Femur (tissue), 1 donor: ENCODE data around the gene PHKB.

Experiments
- DNase-seq: peaks from one replicate; pipeline ENCODE4 v3.0.0-alpha.2; 2017

The PHKB gene

DNA sequence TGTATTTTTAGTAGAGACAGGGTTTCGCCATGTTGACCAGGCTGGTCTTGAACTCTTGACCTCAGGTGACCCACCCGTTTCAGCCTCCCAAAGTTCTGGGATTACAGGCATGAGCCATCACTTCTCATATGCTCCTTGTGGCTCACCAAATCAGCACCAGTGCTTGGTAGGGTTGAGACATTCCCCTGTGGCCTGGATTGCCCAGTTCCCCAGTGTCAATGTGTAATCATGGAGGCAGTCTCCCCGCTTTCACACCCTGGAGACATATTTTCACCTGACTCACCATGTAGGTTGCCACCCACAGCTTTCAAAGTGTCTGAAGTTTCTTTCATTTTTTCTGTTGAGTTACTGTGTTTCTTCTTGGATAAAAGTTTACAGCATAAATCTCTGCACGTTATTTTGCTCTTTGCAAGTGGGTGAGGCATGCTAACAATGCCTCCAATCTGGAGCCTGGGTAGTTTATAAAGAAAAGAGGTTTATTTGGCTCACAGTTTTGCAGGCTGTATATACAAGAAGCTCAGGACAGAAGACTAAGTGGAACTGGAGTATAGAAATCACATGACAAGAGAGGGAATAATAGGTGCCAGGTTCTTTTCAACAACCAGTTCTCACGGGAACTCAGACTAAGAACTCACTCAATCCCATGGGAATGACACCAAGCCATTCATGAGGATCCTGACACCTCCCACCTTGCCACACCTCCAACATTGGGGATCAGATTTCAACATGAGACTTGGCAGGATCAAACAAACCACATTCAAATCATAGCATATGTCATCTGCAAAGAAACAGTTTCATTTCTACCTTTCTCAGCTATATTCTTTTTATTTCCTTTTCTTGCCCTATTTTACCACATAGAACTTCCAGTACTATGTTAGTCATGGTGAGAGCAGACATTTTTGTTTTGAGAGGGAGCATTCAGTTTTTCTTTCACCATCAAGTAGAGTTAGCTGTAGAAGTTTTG lies 113.2 kb downstream of the PHKB start:
- no peak for DNase-seq

DNA sequence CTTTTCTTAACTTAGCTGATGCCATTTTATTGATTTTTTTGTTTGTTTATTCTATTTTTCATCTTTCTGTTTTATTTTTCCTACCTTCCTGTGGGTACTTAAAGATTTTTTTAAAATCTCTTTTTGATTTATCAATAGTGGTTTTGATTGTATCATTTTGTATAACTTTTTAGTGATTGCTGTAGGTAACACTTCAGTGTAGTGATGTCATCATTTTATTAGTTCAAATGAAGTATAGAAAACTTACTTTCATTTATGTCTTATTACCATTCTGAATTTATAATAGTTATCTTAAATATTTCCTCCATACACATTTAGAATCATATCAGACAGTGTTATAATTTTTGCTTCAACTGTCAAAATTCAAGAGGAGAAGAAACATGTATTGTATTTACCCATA lies 115.9 kb downstream of the PHKB start:
- no peak for DNase-seq

DNA sequence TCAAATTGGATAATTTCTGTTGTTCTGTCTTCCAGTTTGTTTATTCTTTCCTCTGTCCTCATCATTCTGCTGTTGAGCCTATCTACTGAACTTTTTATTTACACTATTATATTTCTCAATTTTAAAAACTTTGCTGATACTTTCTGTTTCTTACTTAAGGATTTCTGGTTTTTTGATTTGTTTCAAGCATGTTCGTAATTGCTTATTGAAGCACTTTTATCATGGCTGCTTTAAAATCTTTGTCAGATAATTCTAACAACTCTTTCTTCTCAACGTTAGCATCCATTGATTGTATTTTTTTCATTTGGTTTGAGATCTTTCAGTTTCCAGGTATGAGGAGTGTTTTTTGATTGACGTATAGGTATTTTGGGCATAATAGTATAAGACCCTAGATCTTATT lies 116.9 kb downstream of the PHKB start:
- no peak for DNase-seq

DNA sequence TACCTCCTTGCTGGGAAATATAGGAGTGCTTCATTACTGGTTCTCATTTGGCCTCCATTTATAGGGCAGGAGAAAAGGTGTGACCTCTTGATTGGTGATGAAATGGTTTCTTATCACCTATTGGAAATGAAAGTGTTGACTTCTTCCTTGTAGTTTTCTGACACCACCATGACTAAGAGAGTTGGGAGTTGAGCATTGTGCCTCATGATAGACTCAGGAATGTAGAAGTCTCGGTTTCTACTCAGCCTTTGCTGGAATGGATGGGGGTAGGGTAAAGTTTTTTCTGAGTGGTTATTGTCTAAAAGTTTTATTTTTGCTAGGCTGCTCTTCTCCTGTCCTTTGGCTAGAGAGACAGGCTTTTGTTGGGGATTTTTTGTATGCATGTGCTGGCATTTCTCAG lies 117.4 kb downstream of the PHKB start:
- DNase-seq, result no peak

DNA sequence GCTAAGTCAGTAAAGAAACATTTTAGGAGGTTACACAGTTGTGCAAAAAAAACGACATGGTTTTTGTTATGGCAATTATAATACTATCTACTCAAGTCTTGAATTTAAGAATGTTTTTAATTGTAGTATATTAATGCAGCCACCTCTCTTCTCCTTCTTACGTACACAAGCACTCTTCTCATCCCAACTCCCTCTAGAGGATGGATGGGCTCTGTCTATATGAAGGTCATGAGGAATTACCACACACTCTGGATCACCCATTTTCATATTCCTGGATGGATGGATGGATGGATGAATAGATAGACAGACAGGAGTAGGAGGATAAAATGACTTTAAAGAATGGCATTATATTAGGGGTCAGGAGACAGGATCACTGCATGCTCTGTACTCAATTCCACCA lies 120.0 kb downstream of the PHKB start:
- DNase-seq, result no peak

DNA sequence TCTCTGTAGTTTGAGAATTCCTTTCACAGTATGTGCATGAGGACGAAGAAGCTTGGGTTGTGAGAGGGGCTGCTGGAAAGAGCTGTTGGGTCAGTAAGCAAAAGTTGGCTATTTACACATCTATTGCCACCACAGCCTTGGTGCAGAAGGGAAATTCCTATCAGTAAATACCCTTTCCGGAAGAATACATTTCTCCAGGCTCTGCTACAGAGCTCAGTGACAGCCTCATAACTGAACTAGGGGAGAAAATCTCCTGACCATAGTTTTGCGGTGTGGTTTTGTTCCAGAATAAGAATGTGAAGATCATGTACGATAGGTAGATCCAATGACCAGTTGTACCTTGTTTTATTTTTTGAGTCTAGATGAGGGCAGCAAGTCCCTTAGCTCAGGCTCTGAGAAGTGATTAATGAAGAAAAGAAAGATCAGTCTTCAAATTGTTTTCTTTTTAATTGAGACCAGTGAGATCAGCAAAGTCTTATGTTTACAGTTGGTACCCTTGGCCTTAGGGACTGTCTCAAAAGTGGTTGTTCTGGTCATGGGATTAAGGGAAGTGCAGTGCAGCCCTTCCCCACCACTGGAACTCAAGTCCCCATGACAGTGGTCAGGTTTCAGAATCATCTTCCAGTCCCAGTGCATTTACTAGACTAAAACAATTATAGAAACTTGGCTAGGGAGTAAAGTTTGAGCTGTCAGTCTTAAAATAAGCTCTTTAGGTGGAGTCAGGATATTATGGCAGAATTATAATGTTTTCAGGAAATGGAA lies 123.5 kb downstream of the PHKB start:
- no peak for DNase-seq

DNA sequence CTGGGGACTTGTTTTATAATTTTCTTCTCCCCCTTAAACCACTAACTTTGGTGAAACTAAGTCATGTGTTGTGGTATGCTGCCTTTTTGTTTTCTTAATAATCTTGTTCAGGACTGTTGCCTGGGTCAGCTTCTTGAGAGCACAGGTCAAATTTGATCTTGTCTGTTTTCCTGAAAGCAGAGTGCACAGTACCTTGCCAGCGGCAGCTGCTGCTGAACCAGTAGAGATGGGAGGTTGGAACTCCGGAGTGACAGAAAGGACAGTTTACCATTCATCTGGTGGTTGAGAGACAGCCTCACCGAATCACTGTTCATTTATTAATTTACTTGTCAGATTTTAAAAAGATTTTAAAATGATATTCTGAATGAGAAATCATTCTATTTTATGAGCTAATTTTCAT lies 125.0 kb downstream of the PHKB start:
- no peak for DNase-seq

DNA sequence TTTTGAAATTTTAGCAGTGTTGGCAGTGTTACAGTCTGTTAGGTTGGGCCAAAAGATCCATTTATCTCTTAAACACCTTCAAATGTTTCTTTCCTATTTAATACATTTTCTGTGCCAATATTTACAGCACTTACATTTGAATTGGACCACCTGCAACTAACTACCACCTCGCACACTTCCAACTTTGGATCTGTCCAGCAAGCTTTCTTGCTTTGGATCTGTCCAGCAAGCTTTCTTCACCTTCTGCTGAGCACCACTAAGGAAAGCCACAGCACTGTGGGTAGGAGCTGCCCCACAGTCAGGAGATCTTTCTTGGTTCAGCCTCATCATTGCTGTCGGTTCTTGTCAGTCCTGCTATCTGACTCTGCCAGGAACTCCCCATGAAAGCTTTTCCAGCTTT lies 129.3 kb downstream of the PHKB start:
- DNase-seq, result no peak

DNA sequence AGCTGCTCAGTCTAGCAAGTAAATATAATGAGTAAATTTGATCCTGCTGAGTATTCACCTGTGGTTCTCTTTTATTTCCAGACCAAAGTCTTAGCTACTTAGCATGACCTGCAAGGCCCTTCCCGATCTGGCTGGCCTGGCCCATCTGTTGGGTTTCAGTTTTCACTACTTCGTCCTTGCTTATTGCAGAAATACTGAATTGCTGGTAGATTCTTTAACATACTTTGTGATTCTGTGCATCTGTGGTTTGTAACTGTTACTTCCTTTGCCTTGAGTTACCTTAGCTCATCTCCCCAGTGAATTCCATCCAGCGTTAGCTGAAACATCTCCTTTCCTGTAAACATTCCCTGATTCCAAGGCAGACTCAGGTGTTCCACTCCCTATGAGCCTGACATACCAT lies 131.1 kb downstream of the PHKB start:
- no peak for DNase-seq

DNA sequence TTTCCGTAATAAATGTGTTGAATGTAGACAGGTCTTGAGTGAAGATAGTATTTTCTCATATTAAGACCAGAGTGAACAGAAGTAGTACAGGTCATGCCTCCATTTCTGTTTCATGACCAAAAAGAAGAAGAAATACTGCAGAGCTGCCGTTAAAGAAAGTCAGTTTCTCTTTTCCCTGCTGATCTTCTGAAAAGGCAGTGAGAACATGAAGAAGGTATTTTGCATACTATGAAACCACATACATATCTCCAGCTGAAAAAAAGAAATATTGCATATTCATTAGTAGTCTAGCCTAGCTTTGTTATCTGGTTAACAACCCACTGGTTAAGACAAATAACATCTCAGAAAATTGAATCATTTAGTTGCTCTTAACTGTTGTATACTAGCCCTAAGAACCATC lies 138.4 kb downstream of the PHKB start:
- DNase-seq, result no peak

DNA sequence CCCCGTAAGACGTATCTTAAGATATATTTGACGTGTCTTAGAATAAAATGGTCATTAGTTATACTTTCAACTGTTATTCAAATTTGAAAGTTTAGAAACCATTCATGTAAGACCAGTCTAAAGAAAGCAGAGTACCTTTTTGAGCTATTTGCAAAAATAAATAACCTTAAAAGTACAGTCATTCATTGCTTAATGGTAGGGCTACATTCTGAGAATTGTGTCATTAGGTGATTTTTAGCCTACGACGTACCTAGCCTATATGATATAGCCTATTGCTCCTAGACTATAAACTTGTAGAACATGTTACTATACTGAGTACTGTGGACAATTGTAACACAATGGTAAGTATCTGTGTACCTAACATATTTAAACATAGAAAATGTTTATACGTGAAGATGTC lies 139.2 kb downstream of the PHKB start:
- no peak for DNase-seq

DNA sequence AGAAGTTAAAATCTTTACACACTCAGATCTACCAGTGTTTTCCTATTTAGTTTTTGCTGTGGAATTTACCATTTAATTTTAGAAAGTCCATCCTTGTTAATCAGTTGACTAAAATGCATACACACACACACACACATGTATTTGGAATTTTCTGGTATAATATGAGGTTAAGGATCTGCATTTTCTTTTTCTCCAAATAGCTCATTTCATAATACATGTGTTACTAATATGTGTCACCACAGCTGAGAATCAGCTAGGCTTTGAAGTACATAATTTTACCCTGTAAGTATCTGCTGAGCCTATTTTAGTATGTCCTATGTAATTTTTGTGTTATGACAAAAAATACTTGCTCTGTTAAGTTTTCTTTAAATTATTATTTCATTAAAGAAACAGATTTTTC lies 143.2 kb downstream of the PHKB start:
- DNase-seq, result no peak

DNA sequence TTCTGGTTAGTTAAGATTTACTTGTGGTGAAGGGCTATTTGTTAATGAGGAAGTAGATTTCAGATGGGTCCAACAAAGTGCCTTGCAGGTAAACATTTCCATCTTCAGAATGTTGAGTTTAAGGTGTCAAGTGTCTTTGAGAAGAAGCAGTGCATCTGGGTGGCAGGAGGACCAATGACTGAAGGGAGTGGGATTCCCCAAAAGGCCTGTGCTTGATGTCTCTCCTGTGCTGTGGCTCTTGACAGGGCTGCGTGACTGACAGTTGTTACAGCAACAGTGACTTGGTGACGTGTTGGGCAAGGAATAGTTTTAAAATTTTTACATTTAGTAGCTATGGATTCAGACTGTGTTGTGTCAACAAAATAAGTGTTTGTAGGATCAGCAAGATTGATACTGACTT lies 149.9 kb downstream of the PHKB start:
- DNase-seq, result no peak

DNA sequence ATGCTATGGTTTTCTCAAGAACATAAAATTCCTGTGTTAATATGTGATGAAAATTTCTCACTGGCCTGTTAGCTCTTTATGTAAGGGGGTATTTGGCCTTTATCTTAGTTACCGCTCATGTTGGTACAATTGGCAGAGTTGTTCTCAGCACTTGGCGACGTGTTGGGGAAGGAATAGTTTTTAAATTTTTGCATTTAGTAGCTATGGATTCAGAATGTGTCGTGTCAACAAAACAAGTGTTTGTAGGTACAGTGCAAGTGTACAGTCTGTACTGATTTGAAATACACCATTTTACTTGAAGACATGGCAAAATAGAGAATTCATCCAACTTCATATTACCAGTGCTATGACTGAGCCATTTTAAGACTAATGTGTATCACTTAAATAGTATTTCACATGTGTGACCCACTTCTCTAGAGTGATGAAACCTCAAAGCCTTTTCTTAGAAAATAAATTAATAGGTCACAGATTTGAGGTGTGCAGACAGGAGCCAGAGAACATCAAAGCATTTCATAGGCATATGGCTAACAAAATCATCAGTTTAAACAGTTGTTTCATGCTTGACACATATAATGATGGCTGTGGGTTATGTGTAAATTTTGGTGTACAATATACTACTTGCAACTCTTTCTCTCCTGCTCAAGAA lies 150.8 kb downstream of the PHKB start:
- DNase-seq, result no peak

DNA sequence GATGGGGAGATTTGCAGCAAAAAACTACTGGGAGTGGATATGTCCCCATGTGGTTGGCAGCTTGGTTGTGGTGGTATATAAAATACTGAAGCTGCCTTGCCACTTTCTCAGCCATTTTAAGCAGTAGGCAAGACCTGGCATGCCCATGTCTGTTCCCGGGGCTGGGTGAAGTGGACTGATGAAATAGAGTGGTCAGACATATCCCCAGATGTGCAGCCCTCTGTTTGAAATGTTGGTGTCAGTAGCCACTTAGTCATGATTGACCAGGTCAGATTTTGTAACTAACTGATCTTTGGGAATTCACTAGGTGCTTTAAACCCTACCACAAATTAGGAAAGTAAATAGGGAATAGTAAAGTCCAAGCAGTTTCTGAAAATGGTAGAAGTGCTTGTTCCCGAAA lies 151.6 kb downstream of the PHKB start:
- DNase-seq, result no peak

DNA sequence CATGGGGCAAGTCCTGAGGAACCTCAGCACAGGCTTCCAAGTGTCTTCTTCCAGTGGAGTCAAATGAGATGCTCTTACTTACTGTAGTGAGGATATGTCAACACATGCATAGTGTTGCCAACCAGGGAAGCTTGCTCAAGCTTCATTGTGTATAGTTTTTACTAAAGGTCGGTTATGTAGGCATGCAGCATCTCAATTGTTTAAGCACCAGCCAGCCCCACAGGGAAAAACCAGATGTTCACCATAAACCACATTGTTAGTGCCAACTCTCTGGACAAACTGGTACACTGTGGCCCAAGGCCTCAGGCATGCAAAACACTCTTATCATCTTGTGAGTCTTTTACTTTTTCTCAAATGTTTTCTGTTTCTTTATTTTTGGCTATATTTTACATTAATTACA lies 152.1 kb downstream of the PHKB start:
- DNase-seq, result no peak

DNA sequence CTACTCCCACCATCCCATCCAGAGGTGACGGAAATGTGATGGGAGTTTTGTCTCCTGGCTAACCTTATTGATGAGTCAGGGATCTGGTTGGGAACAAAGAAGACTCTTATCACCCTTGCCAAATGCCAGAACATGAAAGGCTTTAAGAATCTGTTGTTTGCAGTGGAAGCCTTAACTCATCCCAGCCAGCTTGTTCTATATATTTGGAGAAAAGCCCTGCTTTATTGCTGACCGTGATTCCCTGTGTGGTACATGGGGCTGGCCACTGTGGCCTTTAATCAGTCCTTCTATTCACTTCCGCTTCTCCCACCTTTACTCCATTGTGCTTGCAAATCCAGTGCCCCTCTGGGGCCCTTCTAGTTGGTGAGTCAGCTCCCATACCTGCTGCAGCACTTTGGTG lies 156.6 kb downstream of the PHKB start:
- no peak for DNase-seq

DNA sequence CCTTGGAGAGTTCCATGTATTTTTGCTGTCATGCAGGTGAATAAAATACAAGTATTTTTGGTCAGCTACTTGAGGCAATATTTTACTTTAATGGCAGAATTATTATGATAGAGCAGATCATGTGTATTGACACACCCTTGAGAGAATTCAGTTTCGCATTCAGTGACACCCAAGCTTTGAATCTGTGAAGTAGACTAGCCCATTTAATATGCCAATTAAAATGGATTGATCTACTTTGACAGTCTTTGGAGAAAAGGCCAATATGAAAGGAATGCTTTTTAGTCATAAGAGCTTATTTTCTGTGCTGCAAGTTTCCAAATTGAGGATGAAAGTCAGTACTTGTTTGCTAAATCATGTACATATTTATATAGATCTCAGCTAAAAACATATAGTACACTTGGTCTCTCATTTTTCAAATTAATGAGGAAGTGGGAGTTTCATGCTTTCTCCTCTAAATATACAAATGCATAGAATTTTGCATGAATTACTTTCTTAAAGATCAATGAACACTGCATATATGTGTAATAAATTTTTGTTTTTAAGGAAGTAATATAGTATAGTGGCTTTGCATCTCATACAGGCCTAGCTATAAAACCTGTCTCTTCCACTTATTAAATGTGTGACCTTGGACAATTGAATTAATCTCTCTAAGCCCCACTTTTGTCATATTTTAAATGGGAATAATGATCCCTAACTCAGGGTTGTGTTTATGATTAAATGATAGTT lies 161.5 kb downstream of the PHKB start:
- no peak for DNase-seq

DNA sequence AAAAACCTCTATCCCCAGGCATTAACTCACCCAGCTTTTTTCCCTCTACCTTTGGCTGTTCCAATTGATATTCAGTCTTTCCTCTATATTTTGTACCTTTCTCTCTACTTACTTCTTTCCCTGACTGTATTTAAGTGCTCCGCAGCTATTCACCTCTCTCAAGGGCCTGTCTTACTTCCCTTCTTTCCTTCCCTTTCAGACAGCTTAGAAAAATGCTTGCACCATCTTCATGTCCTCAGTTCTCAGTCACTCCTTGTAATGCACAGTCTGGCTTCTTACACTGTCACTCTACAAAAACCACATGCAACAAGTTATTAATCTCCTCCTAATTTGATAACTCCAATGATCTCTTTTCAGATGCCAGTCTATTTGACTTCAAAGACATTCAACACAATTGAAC lies 163.4 kb downstream of the PHKB start:
- DNase-seq, result no peak

DNA sequence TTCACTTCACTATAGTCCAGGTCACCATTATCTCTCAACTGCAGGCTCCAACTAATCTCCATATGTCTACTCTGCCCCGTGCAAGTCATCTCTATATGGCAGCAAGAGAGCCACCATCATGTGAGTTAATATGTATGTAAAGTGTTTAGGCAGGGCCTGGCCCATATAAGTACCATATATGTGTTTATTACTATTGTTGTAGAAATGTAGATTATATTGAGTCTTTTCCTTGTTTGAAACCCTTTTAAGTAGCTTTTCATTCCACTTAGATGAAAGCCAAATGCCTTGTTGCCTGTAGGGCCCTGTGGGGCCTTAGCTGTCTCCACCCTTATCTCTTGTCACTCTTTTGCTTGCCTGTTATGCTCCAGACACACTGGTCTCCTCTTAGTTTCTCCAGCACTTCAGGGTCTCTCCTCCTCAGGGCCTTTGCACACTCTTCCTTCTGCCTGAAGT lies 164.0 kb downstream of the PHKB start:
- DNase-seq, result no peak

DNA sequence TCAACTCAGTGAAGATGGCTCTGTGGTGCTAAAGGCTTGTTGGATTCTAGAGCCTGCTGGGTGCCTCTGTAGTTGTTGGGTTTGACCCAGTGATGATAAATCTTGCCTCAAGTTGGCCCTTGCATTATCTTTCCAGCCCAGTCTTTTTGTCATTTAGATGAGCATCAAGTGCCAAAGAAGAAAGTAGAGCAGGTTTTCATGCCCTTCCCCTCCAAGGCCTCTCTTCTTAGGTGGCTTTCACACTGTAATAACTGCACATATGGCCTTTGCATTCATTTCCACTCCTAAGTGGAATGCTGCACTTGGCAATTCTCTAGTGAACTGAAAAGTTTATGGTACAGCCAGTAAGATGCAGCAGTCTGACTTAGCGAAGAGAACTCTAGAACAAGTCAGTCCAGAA lies 165.1 kb downstream of the PHKB start:
- no peak for DNase-seq

DNA sequence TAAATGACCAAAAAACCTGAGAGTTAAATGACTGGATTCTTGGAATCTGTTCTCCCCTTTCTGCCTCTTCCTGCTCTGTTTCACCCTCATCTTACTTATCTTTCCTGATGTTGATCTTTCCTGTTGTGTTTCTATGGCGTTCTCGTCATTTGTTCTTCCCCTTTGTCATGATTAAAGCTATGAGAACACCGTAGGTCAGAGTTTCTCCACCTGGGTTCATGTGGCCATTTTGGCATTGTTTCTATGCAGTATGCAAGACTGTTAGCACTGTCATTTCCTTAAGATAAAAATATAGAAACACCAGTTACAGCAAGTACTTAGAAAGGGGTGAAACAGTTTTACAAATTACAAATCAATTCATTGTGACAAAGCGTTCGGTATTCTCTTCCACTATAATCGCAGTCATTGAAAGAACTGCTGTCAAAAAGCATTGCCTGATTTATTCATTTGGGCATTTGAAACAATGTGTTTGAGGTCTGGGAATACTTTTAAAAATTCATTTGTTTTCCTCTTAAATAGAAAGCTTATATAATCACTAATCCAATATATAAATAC lies 166.0 kb downstream of the PHKB start:
- no peak for DNase-seq

DNA sequence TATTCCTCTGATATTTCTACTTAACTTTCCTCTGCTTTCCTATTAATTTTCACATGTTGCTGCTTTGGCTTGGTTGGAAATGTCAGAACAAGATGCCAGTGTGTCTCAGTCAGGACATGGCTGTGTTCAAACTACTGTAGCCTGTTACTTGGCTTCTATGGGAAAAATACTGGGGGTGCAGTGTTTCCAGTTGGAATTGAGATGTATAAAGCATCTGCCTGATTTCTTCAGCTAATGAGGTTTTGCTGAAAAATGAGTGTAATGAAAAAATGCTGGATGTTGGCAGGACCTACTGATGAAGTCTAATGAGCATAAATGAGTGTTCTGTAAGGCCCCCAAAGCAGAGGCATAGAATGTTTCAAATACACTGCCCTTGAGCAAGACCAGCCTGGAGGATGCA lies 166.6 kb downstream of the PHKB start:
- no peak for DNase-seq
